WTC11 (cell line): ENCODE results near the gene SNRNP27. TPM values are rescaled to one million over a fixed set of nuclear protein-coding genes. Genes with fewer than 3 reads are reported as not detected.

Experiments used
- ATAC-seq: fragments of 200-7000 bp; cut with Tn5 transposase; 2 replicates; pipeline ENCODE4 v1.10.0; 2021; ENCODE audit warnings: mild to moderate bottlenecking, moderate library complexity
- CTCF ChIA-PET: fragments of 300-600 bp; sonication (Branson Sonifier 250); formaldehyde crosslinking; loops from one replicate; lab custom pipeline; 2021; ENCODE audit warnings: antibody characterized with exemption; lab: Charles Lee
- POLR2A ChIA-PET: fragments of 350-600 bp; sonication (Branson Sonifier 250); formaldehyde crosslinking; loops from one replicate; lab custom pipeline; 2021; ENCODE audit warnings: antibody characterized with exemption; lab: Charles Lee
- DNase-seq: peaks from one replicate; pipeline ENCODE4 v3.0.0; 2021; ENCODE audit warnings: low spot score
- H3K27ac Mint-ChIP-seq: 2 replicates; pipeline ENCODE4 v1.8.0; 2021; ENCODE audit warnings: mixed read lengths
- H3K27me3 Mint-ChIP-seq: 2 replicates; pipeline ENCODE4 v1.8.0; 2021; ENCODE audit warnings: low read depth, mild to moderate bottlenecking, moderate library complexity, mixed read lengths
- H3K36me3 Mint-ChIP-seq: 2 replicates; pipeline ENCODE4 v1.8.0; 2021; ENCODE audit warnings: mixed read lengths
- H3K4me1 Mint-ChIP-seq: 2 replicates; pipeline ENCODE4 v1.8.0; 2022; ENCODE audit warnings: mixed read lengths
- H3K4me3 Mint-ChIP-seq: 2 replicates; pipeline ENCODE4 v1.8.0; 2021; ENCODE audit warnings: mild to moderate bottlenecking, moderate library complexity, mixed read lengths
- H3K9me3 Mint-ChIP-seq: 2 replicates; pipeline ENCODE4 v1.8.0; 2021; ENCODE audit warnings: mixed read lengths
- AFF4 ChIP-seq: sonication (generic); formaldehyde crosslinking; IDR thresholded peaks from 2 replicates; pipeline ENCODE4 v1.8.1; 2023; ENCODE audit warnings: mild to moderate bottlenecking, missing genetic modification reagents, borderline replicate concordance
- ATF6 ChIP-seq: sonication (generic); formaldehyde crosslinking; IDR thresholded peaks from 2 replicates; pipeline ENCODE4 v1.8.1; 2023; ENCODE audit warnings: mild to moderate bottlenecking, missing genetic modification reagents
- EMX1 ChIP-seq: fragments of 250-450 bp; sonication (Bioruptor Pico); IDR thresholded peaks from 2 replicates; pipeline ENCODE4 v1.8.0; 2021; ENCODE audit warnings: mild to moderate bottlenecking
- ESRRA ChIP-seq: sonication (generic); formaldehyde crosslinking; IDR thresholded peaks from 2 replicates; pipeline ENCODE4 v1.8.1; 2022; ENCODE audit warnings: mild to moderate bottlenecking, missing genetic modification reagents, borderline replicate concordance
- FOXK1 ChIP-seq: sonication (generic); formaldehyde crosslinking; IDR thresholded peaks from 2 replicates; pipeline ENCODE4 v1.8.0; 2022; ENCODE audit warnings: mild to moderate bottlenecking, moderate library complexity, missing genetic modification reagents
- FOXP1 ChIP-seq: sonication (generic); formaldehyde crosslinking; IDR thresholded peaks from 2 replicates; pipeline ENCODE4 v1.8.0; 2022; ENCODE audit warnings: missing genetic modification reagents, mild to moderate bottlenecking, moderate library complexity, borderline replicate concordance
- GTF2I ChIP-seq: fragments of 250-450 bp; sonication (Bioruptor Pico); conservative IDR thresholded peaks from 2 replicates; pipeline ENCODE4 v1.4.0; 2021; ENCODE audit warnings: mild to moderate bottlenecking
- JAZF1 ChIP-seq: fragments of 250-450 bp; sonication (Bioruptor Pico); IDR thresholded peaks from 2 replicates; pipeline ENCODE4 v1.9.0; 2021; ENCODE audit warnings: moderate library complexity, mild to moderate bottlenecking, inconsistent platforms
- MXD4 ChIP-seq: fragments of 250-450 bp; sonication (Bioruptor Pico); IDR thresholded peaks from 2 replicates; pipeline ENCODE4 v1.8.0; 2021; ENCODE audit warnings: mild to moderate bottlenecking, moderate library complexity, borderline replicate concordance
- OVOL2 ChIP-seq: fragments of 250-450 bp; sonication (Bioruptor Pico); IDR thresholded peaks from 2 replicates; pipeline ENCODE4 v1.9.0; 2021; ENCODE audit warnings: mild to moderate bottlenecking, borderline replicate concordance
- SMAD4 ChIP-seq: sonication (generic); formaldehyde crosslinking; IDR thresholded peaks from 2 replicates; pipeline ENCODE4 v1.8.0; 2022; ENCODE audit warnings: mild to moderate bottlenecking, missing genetic modification reagents
- TEAD4 ChIP-seq: sonication (generic); formaldehyde crosslinking; IDR thresholded peaks from 2 replicates; pipeline ENCODE4 v1.8.0; 2022; ENCODE audit warnings: mild to moderate bottlenecking, missing genetic modification reagents
- ZNF317 ChIP-seq: sonication (generic); formaldehyde crosslinking; IDR thresholded peaks from 2 replicates; pipeline ENCODE4 v1.8.1; 2023; ENCODE audit warnings: low read depth, mild to moderate bottlenecking, moderate library complexity, missing genetic modification reagents, borderline replicate concordance
- ZNF396 ChIP-seq: fragments of 250-450 bp; sonication (Bioruptor Pico); IDR thresholded peaks from 2 replicates; pipeline ENCODE4 v1.8.0; 2021; ENCODE audit warnings: mild to moderate bottlenecking, moderate library complexity, borderline replicate concordance
- total RNA-seq: library from RNA; stranded (reverse); gene quantifications from 3 replicates; pipeline ENCODE4 v1.2.3, GENCODE V29; 2021
- TF ChIP-seq, protein P1 (sequence below): fragments of 250-450 bp; sonication (Bioruptor Pico); conservative IDR thresholded peaks from 2 replicates; pipeline ENCODE4 v1.9.0; 2021; ENCODE audit warnings: mild to moderate bottlenecking
- TF ChIP-seq, protein P2 (sequence below): fragments of 250-450 bp; sonication (Bioruptor Pico); IDR thresholded peaks from 2 replicates; pipeline ENCODE4 v1.8.0; 2021; ENCODE audit warnings: mild to moderate bottlenecking
- TF ChIP-seq, protein P3 (sequence below): sonication (generic); formaldehyde crosslinking; IDR thresholded peaks from 2 replicates; pipeline ENCODE4 v1.8.0; 2023; ENCODE audit warnings: missing genetic modification reagents

Gene SNRNP27
- total RNA-seq, 1 experiment from 2014 or later, result 38.4 TPM

DNA sequence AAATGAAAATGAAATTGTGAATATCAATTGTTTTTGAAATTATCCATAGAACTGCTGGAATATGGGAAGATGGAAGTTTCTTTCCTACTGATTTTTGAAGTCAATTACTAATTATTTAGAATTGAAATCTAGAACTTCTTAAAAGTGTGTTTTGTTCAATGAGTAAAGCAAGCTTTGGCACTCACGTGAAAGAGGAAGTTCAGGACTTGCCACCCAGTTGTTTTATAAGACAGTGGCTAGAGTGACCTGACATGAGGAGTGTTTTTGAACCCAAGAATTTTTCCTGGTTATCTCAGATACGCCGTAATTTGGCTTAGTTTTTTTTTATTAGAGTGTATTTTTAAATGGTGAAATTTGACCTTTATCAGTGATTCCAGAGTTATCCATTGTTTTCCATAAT, 24.6 kb downstream of the SNRNP27 start:
- H3K9me3 Mint-ChIP-seq, result no peaks in the 10 kb centered on the region
- no peak for DNase-seq
- no peak overlapping the region for H3K4me3 Mint-ChIP-seq
- no peak for ATAC-seq
- ChIA-PET POLR2A (no interaction called here), CTCF (no interaction called here)
- no peaks in the 10 kb centered on the region for H3K36me3 Mint-ChIP-seq
- H3K4me1 Mint-ChIP-seq, result peaks cover 4% of the 10 kb centered on the region; the same call in 1 of the 2 replicates
- no peak for TF ChIP-seq SMAD4 (CRISPR knock-in tag)
- no peak for TF ChIP-seq AFF4 (CRISPR knock-in tag)
- TF ChIP-seq, protein P1, sequence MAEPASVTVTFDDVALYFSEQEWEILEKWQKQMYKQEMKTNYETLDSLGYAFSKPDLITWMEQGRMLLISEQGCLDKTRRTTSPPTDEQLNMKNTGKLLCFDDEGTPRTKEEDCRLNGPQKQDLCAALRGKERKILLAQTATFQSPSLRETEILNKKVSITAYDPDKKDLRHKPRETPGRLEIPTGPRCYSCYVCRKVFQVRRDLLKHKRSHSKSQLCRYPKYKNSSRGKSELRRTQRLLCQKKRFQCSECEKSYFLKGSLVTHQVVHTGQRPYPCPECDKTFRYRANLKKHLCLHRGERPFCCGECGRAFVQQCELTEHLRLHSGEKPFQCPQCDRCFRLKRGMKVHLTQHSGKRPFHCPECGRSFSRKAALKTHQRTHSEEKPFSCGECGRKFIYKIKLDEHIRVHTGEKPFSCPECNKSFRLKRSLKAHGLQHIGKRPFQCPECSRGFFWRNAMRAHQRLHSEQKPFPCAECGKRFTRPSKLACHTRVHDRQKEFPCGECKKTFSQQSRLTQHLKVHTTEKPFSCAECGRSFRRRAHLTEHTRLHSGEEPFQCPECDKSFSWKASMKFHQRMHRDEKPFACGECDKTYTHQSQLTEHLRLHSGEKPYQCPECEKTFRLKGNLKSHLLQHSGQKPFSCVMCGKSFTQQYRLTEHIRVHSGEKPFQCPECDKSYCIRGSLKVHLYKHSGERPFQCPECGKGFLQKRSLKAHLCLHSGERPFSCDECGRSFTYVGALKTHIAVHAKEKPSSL (CRISPR knock-in tag), result no peak
- no peak for TF ChIP-seq ZNF317
- TF ChIP-seq, protein P2, sequence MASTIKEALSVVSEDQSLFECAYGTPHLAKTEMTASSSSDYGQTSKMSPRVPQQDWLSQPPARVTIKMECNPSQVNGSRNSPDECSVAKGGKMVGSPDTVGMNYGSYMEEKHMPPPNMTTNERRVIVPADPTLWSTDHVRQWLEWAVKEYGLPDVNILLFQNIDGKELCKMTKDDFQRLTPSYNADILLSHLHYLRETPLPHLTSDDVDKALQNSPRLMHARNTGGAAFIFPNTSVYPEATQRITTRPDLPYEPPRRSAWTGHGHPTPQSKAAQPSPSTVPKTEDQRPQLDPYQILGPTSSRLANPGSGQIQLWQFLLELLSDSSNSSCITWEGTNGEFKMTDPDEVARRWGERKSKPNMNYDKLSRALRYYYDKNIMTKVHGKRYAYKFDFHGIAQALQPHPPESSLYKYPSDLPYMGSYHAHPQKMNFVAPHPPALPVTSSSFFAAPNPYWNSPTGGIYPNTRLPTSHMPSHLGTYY (CRISPR knock-in tag), result no peak
- H3K27me3 Mint-ChIP-seq, result no peaks in the 10 kb centered on the region
- no peak overlapping the region for H3K27ac Mint-ChIP-seq

DNA sequence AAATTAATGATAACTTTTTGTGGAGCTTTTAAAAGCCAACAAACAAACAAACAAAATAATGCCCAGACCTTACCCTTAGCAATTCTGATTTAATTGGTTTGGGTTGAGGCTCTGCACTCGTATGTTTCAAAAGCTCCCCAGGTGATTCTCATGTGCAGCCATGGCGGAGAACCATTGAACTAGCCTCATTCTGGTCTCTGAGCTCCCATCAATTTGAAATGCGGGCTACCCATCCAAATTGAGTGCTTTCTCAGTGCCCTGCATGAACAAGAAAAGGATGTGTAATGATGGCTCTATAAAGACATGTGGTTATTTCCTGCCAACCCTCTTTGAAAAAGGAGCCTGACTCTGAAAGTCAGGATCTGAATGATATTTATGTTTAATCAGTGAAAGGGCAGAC, 29.4 kb downstream of the SNRNP27 start:
- no peaks in the 10 kb centered on the region for H3K27me3 Mint-ChIP-seq
- H3K27ac Mint-ChIP-seq, result no peak overlapping the region
- no peaks in the 10 kb centered on the region for H3K9me3 Mint-ChIP-seq
- DNase-seq (no peak), ATAC-seq (no peak)
- ChIA-PET POLR2A (interaction anchor here (0.5 to 0.7 kb wide), 3 partner anchors 8 to 162 kb away, joined by 3 to 4 read pairs (median 3); partner anchors contain the start of gene MXD1), CTCF (interaction anchor here (1.1 to 1.7 kb wide), 2 partner anchors 148 to 174 kb away, joined by 3 to 5 read pairs; no protein-coding TSS in a partner anchor)
- no peak overlapping the region for H3K4me3 Mint-ChIP-seq
- TF ChIP-seq JAZF1 (CRISPR knock-in tag) (no peak), ESRRA (CRISPR knock-in tag) (no peak), GTF2I (CRISPR knock-in tag) (no peak), FOXK1 (CRISPR knock-in tag) (no peak), ZNF396 (CRISPR knock-in tag) (no peak), EMX1 (CRISPR knock-in tag) (no peak), FOXP1 (no peak), ATF6 (CRISPR knock-in tag) (no peak), MXD4 (CRISPR knock-in tag) (no peak), OVOL2 (CRISPR knock-in tag) (no peak), TEAD4 (CRISPR knock-in tag) (no peak)
- TF ChIP-seq, protein P3, sequence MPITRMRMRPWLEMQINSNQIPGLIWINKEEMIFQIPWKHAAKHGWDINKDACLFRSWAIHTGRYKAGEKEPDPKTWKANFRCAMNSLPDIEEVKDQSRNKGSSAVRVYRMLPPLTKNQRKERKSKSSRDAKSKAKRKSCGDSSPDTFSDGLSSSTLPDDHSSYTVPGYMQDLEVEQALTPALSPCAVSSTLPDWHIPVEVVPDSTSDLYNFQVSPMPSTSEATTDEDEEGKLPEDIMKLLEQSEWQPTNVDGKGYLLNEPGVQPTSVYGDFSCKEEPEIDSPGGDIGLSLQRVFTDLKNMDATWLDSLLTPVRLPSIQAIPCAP, result no peak
- TF ChIP-seq, all 79 proteins: peak for 0
- Mint-ChIP-seq H3K36me3 (no peaks in the 10 kb centered on the region), H3K4me1 (no peaks in the 10 kb centered on the region)
